ENCODE measurements around the gene SLC4A7. TPM values are rescaled to one million over a fixed set of nuclear protein-coding genes. Genes with fewer than 3 reads are reported as not detected.

Gene SLC4A7
- total and polyA plus RNA-seq, 10 of the 15 experiments (the other 5 are each of a cell fraction or from before 2014, with no cell fraction given): 4.4 to 41.4 (median 18.3) TPM

- TF ChIP-seq, protein P1, sequence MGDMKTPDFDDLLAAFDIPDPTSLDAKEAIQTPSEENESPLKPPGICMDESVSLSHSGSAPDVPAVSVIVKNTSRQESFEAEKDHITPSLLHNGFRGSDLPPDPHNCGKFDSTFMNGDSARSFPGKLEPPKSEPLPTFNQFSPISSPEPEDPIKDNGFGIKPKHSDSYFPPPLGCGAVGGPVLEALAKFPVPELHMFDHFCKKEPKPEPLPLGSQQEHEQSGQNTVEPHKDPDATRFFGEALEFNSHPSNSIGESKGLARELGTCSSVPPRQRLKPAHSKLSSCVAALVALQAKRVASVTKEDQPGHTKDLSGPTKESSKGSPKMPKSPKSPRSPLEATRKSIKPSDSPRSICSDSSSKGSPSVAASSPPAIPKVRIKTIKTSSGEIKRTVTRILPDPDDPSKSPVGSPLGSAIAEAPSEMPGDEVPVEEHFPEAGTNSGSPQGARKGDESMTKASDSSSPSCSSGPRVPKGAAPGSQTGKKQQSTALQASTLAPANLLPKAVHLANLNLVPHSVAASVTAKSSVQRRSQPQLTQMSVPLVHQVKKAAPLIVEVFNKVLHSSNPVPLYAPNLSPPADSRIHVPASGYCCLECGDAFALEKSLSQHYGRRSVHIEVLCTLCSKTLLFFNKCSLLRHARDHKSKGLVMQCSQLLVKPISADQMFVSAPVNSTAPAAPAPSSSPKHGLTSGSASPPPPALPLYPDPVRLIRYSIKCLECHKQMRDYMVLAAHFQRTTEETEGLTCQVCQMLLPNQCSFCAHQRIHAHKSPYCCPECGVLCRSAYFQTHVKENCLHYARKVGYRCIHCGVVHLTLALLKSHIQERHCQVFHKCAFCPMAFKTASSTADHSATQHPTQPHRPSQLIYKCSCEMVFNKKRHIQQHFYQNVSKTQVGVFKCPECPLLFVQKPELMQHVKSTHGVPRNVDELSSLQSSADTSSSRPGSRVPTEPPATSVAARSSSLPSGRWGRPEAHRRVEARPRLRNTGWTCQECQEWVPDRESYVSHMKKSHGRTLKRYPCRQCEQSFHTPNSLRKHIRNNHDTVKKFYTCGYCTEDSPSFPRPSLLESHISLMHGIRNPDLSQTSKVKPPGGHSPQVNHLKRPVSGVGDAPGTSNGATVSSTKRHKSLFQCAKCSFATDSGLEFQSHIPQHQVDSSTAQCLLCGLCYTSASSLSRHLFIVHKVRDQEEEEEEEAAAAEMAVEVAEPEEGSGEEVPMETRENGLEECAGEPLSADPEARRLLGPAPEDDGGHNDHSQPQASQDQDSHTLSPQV (IDR thresholded peaks at IDR 0.05): 0 out of 2 replicates have a peak, but pooled peaks have one; percentile 29
- peak; percentile 91 for TF ChIP-seq DPF2 (IDR thresholded peaks at IDR 0.05)
- TF ChIP-seq, protein P2, sequence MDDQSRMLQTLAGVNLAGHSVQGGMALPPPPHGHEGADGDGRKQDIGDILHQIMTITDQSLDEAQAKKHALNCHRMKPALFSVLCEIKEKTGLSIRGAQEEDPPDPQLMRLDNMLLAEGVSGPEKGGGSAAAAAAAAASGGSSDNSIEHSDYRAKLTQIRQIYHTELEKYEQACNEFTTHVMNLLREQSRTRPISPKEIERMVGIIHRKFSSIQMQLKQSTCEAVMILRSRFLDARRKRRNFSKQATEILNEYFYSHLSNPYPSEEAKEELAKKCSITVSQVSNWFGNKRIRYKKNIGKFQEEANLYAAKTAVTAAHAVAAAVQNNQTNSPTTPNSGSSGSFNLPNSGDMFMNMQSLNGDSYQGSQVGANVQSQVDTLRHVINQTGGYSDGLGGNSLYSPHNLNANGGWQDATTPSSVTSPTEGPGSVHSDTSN (IDR thresholded peaks at IDR 0.05; ENCODE audit: insufficient replicate concordance, low read depth, low read length): peak; percentile 94
- no peak for TF ChIP-seq CREM (IDR thresholded peaks at IDR 0.05; ENCODE audit: low read depth)
- no peak for TF ChIP-seq SIN3A (IDR thresholded peaks at IDR 0.05; ENCODE audit: low read depth, low read length)
- TF ChIP-seq RUNX3 (IDR thresholded peaks at IDR 0.05; ENCODE audit: low read length): 0 out of 2 replicates have a peak, but pooled peaks have one; percentile 3
- no peak for TF ChIP-seq GABPA (IDR thresholded peaks at IDR 0.05; ENCODE audit: low read depth)
- TF ChIP-seq MLLT1 (IDR thresholded peaks at IDR 0.05): no peak
- TF ChIP-seq ZSCAN29 (IDR thresholded peaks at IDR 0.05): no peak
- no peak for TF ChIP-seq IRF4 (IDR thresholded peaks at IDR 0.05; ENCODE audit: low read depth, low read length)
- TF ChIP-seq HDGF (IDR thresholded peaks at IDR 0.05): no peak
- TF ChIP-seq CBFB (IDR thresholded peaks at IDR 0.05; ENCODE audit: low read depth): no peak
Measured at GRCh38 chr3:27484015-27484844, at the start of gene SLC4A7 (continued).

Measured in GM12878 (cell line).